ENCODE measurements around the gene GSTT2B. TPM values are rescaled to one million over a fixed set of nuclear protein-coding genes. Genes with fewer than 3 reads are reported as not detected.
"Not testable (repeated sequence)": the region's sequence is repeated elsewhere in the genome, so short reads cannot be mapped to it uniquely, and the experiment has no call there.

The GSTT2B gene
- polyA plus RNA-seq, 1 of the 3 experiments (the other 2 are of a cell fraction) = 32.8 TPM

GRCh38 chr22:23969071-23969470, 8.1 kb upstream of the GSTT2B start:
- CTCF ChIA-PET = no interaction called here
- no peak overlapping the region for H3K4me2 ChIP-seq
- TF ChIP-seq RAD21 (IDR thresholded peaks at IDR 0.05; ENCODE audit: low read length) = no peak
- TF ChIP-seq MAX (IDR thresholded peaks at IDR 0.05; ENCODE audit: low read depth) = no peak
- TF ChIP-seq RCOR1 (IDR thresholded peaks at IDR 0.05; ENCODE audit: low read length) = no peak
- TF ChIP-seq PBX3 (IDR thresholded peaks at IDR 0.05) = no peak
- no peak for TF ChIP-seq USF2 (IDR thresholded peaks at IDR 0.05; ENCODE audit: borderline replicate concordance, low read depth, low read length)
- no peak for TF ChIP-seq RXRA (IDR thresholded peaks at IDR 0.05; ENCODE audit: borderline replicate concordance, low read depth)
- TF ChIP-seq ZBTB33 (IDR thresholded peaks at IDR 0.05; ENCODE audit: borderline replicate concordance, low read depth) = no peak

GRCh38 chr22:23966568-23966967, 5.6 kb upstream of the GSTT2B start, which contains the start of gene DDTL:
Gene DDTL, plus strand, starts transcription at chr22:23966888. Its CDS starts 27 bp downstream, at chr22:23966915.
- H3K4me3 ChIP-seq (ENCODE audit: low read depth in 2 of 2, low read length in 1 of 2); H4K20me1 ChIP-seq (ENCODE audit: insufficient read depth); H3K27ac ChIP-seq (ENCODE audit: low read depth in 2 of 2, low read length in 1 of 2); CTCF ChIA-PET; H3K9ac ChIP-seq; H2AFZ ChIP-seq (ENCODE audit: low read depth); H3K4me1 ChIP-seq (ENCODE audit: control insufficient read depth in 1 of 2, insufficient read depth in 2 of 2, low read depth in 1 of 2, low read length in 1 of 2); POLR2A ChIA-PET; H3K9me3 ChIP-seq; H3K9me2 ChIP-seq; H3K4me2 ChIP-seq; H3F3A ChIP-seq (replicated peaks; ENCODE audit: insufficient read depth); DNase-seq; H3K27me3 ChIP-seq (ENCODE audit: insufficient read depth): not testable (repeated sequence)
- Histone ChIP-seq H3K36me3 (replicated peaks in 1 of 2; ENCODE audit: control insufficient read depth in 1 of 2, insufficient read depth in 2 of 2, low read length in 1 of 2) (peaks cover 16 to 20% of the 10 kb centered on the region in 2 experiments), H3K79me2 (ENCODE audit: insufficient read depth) (peaks cover 23% of the 10 kb centered on the region; the same call in 1 of the 2 replicates)
- no CpG with 5 or more reads among the region's 30 CpGs for WGBS (ENCODE audit: low lambda C conversion rate)

More at GRCh38 chr22:23969071-23969470, 8.1 kb upstream of the GSTT2B start:
- H3K9me2 ChIP-seq = no peaks in the 10 kb centered on the region
- H3K27ac ChIP-seq (ENCODE audit: low read depth in 2 of 2, low read length in 1 of 2) = no peak overlapping the region
- H3K9me3 ChIP-seq = no peaks in the 10 kb centered on the region
- no peaks in the 10 kb centered on the region; a peak in 1 of 4 replicates for H3K4me1 ChIP-seq (ENCODE audit: control insufficient read depth in 1 of 2, insufficient read depth in 2 of 2, low read depth in 1 of 2, low read length in 1 of 2)
- POLR2A ChIA-PET = no interaction called here
- no peak overlapping the region for H3K9ac ChIP-seq
- H2AFZ ChIP-seq (ENCODE audit: low read depth) = no peak overlapping the region
- peaks cover 28% of the 10 kb centered on the region; the same call in 1 of the 2 replicates for H3K79me2 ChIP-seq (ENCODE audit: insufficient read depth)
- H3K4me3 ChIP-seq (ENCODE audit: low read depth in 2 of 2, low read length in 1 of 2) = no peak overlapping the region
- no peaks in the 10 kb centered on the region for H4K20me1 ChIP-seq (ENCODE audit: insufficient read depth)
- peaks cover 16 to 20% of the 10 kb centered on the region in 2 experiments for H3K36me3 ChIP-seq (replicated peaks in 1 of 2; ENCODE audit: control insufficient read depth in 1 of 2, insufficient read depth in 2 of 2, low read length in 1 of 2)
- no peaks in the 10 kb centered on the region for H3K27me3 ChIP-seq (ENCODE audit: insufficient read depth)
- 88% methylated on average over 3 of the region's 3 CpGs for WGBS (ENCODE audit: low lambda C conversion rate)
- H3F3A ChIP-seq (replicated peaks; ENCODE audit: insufficient read depth) = peaks cover 5% of the 10 kb centered on the region
- no peak for DNase-seq

- POLR2A ChIA-PET; H3F3A ChIP-seq (replicated peaks; ENCODE audit: insufficient read depth); H3K9me2 ChIP-seq; H3K9ac ChIP-seq; CTCF ChIA-PET; H3K4me3 ChIP-seq (ENCODE audit: low read depth in 2 of 2, low read length in 1 of 2); H3K27me3 ChIP-seq (ENCODE audit: insufficient read depth); H4K20me1 ChIP-seq (ENCODE audit: insufficient read depth); H3K27ac ChIP-seq (ENCODE audit: low read depth in 2 of 2, low read length in 1 of 2); DNase-seq; H2AFZ ChIP-seq (ENCODE audit: low read depth); H3K4me2 ChIP-seq; H3K4me1 ChIP-seq (ENCODE audit: control insufficient read depth in 1 of 2, insufficient read depth in 2 of 2, low read depth in 1 of 2, low read length in 1 of 2); H3K9me3 ChIP-seq: not testable (repeated sequence)
- peaks cover 18% of the 10 kb centered on the region; the same call in 1 of the 2 replicates for H3K79me2 ChIP-seq (ENCODE audit: insufficient read depth)
- H3K36me3 ChIP-seq (replicated peaks in 1 of 2; ENCODE audit: control insufficient read depth in 1 of 2, insufficient read depth in 2 of 2, low read length in 1 of 2) = peaks cover 12 to 15% of the 10 kb centered on the region in 2 experiments
- 8% methylated on average over 4 of the region's 18 CpGs for WGBS (ENCODE audit: low lambda C conversion rate)
Observed at GRCh38 chr22:23966094-23966493, 5.1 kb upstream of the GSTT2B start.
